ENCODE results near the gene GPATCH8.
"Not testable (repeated sequence)": the region's sequence is repeated elsewhere in the genome, so short reads cannot be mapped to it uniquely, and the experiment has no call there.

GPATCH8 gene

GRCh38 chr17:44394112-44394511, 109.1 kb downstream of the GPATCH8 start:
- not testable (repeated sequence) for DNase-seq

- no peak for DNase-seq
Measured at GRCh38 chr17:44390250-44390870, 112.8 kb downstream of the GPATCH8 start.

GRCh38 chr17:44389723-44390202, 113.4 kb downstream of the GPATCH8 start:
- DNase-seq, result no peak

- DNase-seq, result no peak
Measured at GRCh38 chr17:44389281-44389680, 113.9 kb downstream of the GPATCH8 start, which contains the start of gene ITGA2B. Gene ITGA2B (minus strand): TSS chr17:44389649. CDS start chr17:44389473, 176 bp downstream.

GRCh38 chr17:44387804-44388203, 115.4 kb downstream of the GPATCH8 start:
- no peak for DNase-seq

DNA sequence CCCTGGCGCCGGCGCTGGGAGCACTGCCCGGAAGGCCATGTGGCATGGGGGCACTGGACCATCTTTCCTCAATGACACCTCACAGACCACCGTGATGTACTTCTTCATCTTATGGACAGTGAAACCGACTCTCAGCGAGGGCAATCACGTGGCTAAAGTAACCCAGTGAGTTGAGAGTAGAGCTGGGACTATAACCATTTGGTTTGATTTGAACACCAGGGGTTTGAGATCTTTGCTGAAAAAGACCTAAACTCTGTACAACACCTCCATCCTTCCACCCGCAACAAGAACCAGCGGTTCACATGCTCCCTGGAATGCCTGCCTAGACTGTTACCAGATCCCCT, 117.1 kb downstream of the GPATCH8 start:
- DNase-seq, result no peak

GRCh38 chr17:44385287-44386181, 117.7 kb downstream of the GPATCH8 start:
- DNase-seq, result peak; percentile 82

- DNase-seq, result no peak
Measured at GRCh38 chr17:44384823-44385286, 118.4 kb downstream of the GPATCH8 start.

GRCh38 chr17:44384281-44384822, 118.9 kb downstream of the GPATCH8 start:
- no peak for DNase-seq

GRCh38 chr17:44383861-44384260, 119.3 kb downstream of the GPATCH8 start:
- no peak for DNase-seq

GRCh38 chr17:44383363-44383762, 119.8 kb downstream of the GPATCH8 start:
- no peak for DNase-seq

GRCh38 chr17:44382917-44383316, 120.3 kb downstream of the GPATCH8 start:
- DNase-seq, result no peak

GRCh38 chr17:44381810-44382305, 121.3 kb downstream of the GPATCH8 start:
- DNase-seq, result no peak

- no peak for DNase-seq
Measured at GRCh38 chr17:44380767-44381166, 122.4 kb downstream of the GPATCH8 start.

DNA sequence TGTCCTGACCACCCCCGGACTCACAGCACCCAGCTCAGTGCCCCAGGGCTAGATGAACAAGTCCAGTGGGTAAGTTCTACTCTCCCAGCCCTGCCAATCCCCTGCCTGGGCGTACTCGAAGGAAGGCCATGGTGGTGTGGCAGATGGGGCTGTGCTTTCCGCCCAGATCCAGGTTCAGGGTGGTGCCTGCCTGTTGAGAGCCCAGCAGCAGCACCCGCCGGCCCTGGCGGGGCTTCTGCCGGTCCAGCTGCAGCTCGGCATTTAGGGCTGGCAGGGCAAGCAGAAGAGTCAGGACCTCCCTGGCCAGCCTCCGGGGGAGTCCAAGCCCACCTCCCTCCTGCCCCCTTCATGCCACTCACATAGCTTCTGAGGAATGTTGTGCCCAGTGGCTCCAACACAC, 123.3 kb downstream of the GPATCH8 start:
- no peak for DNase-seq

DNA sequence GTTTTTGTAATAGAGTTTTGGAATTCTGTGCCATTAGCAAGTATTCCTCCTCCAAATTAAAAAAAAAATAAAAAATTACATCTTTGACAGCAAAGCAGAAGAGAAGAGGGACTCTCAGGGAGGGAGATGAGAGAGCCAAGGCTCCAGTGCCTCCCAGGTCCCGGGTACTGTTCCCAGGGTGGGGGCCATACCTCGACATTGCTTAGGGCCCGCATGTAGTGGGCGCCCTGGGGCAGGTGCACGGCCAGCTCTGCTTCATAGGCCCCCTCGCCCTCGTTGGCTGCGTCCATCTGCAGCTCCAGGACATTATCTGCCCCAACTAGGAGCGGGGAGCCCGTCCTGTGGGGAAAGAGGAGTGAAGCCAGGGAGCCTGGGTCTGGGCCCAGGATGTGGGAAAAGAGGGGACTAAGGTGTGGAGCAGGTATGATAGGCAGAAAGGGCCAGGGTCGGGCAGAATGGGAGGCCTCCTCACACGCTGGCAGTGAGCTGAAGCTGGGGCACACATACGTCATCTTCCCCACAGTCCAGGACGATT, 125.0 kb downstream of the GPATCH8 start:
- no peak for DNase-seq

GRCh38 chr17:44376779-44377178, 126.4 kb downstream of the GPATCH8 start:
- no peak for DNase-seq

DNA sequence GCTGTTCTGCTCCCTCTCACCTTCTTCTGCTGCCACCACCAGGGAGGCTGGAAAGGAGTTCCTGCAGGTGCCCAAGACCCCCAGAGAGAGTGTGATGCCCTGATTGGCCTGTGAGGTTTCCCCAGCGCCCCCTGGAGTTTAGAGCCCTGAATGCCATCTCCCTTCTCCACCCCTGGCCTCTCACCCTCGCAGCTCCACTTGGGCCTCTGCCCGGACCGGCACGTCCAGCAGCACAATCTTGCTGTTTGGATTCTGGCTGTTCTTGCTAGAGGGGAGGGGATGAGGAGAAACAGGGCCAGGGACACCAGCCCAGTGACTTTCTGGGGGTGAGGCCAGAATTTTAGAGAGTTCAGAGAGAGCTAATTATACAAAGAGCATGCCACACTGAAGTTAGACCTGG, 127.1 kb downstream of the GPATCH8 start:
- no peak for DNase-seq

- DNase-seq, result no peak
Measured at GRCh38 chr17:44375196-44376017, 127.8 kb downstream of the GPATCH8 start.

DNA sequence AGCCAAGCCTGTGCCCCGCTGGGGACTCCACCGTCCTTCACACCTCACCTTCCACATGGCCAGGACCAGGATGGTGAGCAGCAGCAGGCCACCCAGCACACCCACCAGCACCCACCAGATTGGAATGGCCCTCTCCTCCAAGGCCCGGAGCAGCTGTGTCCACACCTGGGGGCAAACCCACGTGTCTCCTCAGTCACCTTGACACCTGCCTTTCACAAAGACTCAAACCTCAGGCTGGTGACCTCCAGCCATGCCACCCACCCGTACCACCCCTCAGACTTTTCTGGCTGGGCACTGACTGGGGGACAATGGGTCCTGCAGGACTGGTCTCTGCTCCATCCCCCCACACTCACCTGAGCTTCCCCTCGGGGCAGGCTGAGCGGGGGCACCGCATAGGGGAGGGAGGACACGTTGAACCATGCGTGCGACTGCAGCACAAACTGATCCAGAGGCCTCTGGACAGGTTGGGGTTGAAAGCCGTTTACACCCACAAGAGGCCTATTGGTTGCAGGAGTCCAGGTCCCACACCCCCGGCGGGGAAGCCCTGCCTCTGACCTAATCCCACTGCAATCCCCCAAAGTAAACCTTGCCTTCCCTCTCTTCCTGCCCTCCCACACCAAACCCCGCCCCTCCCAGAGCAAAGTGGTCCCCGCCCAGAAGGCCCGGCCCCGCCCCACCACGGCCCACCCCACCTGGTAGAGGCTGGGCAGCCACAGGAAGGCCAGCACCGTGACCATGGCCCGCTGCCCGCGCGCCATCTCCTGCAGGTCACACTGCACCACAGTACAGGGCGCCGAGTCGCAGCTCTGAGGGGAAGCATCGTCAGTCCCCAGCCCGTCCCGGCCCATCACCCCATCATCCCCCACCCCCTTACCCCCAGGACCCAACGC, 128.7 kb downstream of the GPATCH8 start:
- no peak for DNase-seq

DNA sequence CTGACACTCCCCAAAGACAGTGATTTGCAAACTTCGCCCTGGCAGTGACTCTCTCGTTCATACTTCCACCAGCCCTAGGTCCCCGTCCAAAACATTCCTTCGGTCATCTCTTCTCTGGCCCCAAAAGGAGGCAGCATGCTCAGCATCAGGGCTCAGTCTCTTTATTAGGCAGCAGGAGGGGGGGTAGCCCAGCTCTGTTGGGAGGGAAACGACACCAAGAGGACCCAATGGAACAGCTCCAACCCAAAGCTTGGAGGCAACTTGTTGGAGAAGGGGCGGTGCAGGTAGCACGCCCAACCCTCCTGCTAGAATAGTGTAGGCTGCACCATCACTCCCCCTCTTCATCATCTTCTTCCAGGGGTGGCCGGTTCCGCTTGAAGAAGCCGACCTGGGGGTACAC, 131.2 kb downstream of the GPATCH8 start:
- DNase-seq, result no peak

Measured in CD4-positive, alpha-beta T cell treated with Interleukin-4 for 4 hours (primary cell).